LNCaP clone FGC (cell line): ENCODE data around the gene PRDM15.

Experiments used
- DNase-seq: peaks from one replicate; pipeline ENCODE4 v3.0.0-alpha.2; 2011; ENCODE audit warnings: low read depth
- H3K4me3 ChIP-seq: 2 replicates; pipeline ENCODE4 v1.5.1; 2011; ENCODE audit warnings: mild to moderate bottlenecking, low read depth, low read length, control low read depth
- CTCF ChIP-seq: IDR thresholded peaks from 2 replicates; pipeline ENCODE4 v1.5.1; 2012; ENCODE audit warnings: mild to moderate bottlenecking; ENCODE audit not compliant: control insufficient read depth, insufficient read depth; ENCODE audit errors: extremely low read depth

PRDM15 gene

GRCh38 chr21:41776778-41777177, 102.4 kb downstream of the PRDM15 start:
- no peak for DNase-seq
- no peak overlapping the region for H3K4me3 ChIP-seq
- TF ChIP-seq CTCF, result no peak

GRCh38 chr21:41775149-41775472, 104.0 kb downstream of the PRDM15 start:
- DNase-seq, result no peak
- no peak for TF ChIP-seq CTCF
- H3K4me3 ChIP-seq, result no peak overlapping the region

GRCh38 chr21:41774467-41775148, 104.5 kb downstream of the PRDM15 start:
- TF ChIP-seq CTCF, result no peak
- DNase-seq, result no peak
- H3K4me3 ChIP-seq, result no peak overlapping the region

GRCh38 chr21:41772351-41773080, 106.6 kb downstream of the PRDM15 start:
- no peak overlapping the region for H3K4me3 ChIP-seq
- no peak for DNase-seq
- TF ChIP-seq CTCF, result no peak

GRCh38 chr21:41771625-41771945, 107.6 kb downstream of the PRDM15 start:
- no peak overlapping the region for H3K4me3 ChIP-seq
- no peak for TF ChIP-seq CTCF
- no peak for DNase-seq

- no peak for DNase-seq
- no peak for TF ChIP-seq CTCF
- no peak overlapping the region for H3K4me3 ChIP-seq
Measured at GRCh38 chr21:41770901-41771624, 108.1 kb downstream of the PRDM15 start.
